Measurements from ENCODE around the gene WDR55. TPM values are rescaled to one million over a fixed set of nuclear protein-coding genes. Genes with fewer than 3 reads are reported as not detected.
A peak's percentile ranks its signal among the peaks of the same experiment; 100 is the strongest.
"Not testable (repeated sequence)": the region's sequence is repeated elsewhere in the genome, so short reads cannot be mapped to it uniquely, and the experiment has no call there.

Gene WDR55
- total RNA-seq, 4 donors from 2014 or later = 10.9 to 18.7 (median 15.1) TPM

GRCh38 chr5:140664030-140664358, 710 bp upstream of the WDR55 start:
- intact Hi-C loops (cut with DNase I; ENCODE audit: low total_unique reads) = loop anchor here (1.0 to 10.0 kb wide), 4 partner anchors 17 to 489 kb away; partner anchors contain the start of genes CYSTM1, HARS1, HARS2 and IK
- peak overlapping the region; percentile 92 to 98 (median 98) for H3K27ac ChIP-seq
- H3K9me3 ChIP-seq = no peaks in the 10 kb centered on the region
- H3K27me3 ChIP-seq = no peaks in the 10 kb centered on the region
- ATAC-seq = no peak
- TF ChIP-seq POLR2A (IDR thresholded peaks at IDR 0.05) = no peak
- TF ChIP-seq, protein P1, sequence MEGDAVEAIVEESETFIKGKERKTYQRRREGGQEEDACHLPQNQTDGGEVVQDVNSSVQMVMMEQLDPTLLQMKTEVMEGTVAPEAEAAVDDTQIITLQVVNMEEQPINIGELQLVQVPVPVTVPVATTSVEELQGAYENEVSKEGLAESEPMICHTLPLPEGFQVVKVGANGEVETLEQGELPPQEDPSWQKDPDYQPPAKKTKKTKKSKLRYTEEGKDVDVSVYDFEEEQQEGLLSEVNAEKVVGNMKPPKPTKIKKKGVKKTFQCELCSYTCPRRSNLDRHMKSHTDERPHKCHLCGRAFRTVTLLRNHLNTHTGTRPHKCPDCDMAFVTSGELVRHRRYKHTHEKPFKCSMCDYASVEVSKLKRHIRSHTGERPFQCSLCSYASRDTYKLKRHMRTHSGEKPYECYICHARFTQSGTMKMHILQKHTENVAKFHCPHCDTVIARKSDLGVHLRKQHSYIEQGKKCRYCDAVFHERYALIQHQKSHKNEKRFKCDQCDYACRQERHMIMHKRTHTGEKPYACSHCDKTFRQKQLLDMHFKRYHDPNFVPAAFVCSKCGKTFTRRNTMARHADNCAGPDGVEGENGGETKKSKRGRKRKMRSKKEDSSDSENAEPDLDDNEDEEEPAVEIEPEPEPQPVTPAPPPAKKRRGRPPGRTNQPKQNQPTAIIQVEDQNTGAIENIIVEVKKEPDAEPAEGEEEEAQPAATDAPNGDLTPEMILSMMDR (IDR thresholded peaks at IDR 0.05 in 4 of 5, conservative IDR thresholded peaks at IDR 0.05 in 1 of 5) = no peak
- in situ Hi-C loops (cut with MboI; ENCODE audit: low sequenced_read_pairs in 4 of 4) = loop anchor here in 1 of 4 donors (25.0 kb wide), 1 partner anchor 252 kb away; the partner anchor contains the start of gene ANKHD1
- H3K4me3 ChIP-seq = peak overlapping the region; percentile 79 to 90 (median 82)
- peaks cover 3 to 62% of the 10 kb centered on the region in 2 donors for H3K36me3 ChIP-seq
- H3K4me1 ChIP-seq = peaks cover 16 to 20% of the 10 kb centered on the region in 2 donors
- DNase-seq = no peak

DNA sequence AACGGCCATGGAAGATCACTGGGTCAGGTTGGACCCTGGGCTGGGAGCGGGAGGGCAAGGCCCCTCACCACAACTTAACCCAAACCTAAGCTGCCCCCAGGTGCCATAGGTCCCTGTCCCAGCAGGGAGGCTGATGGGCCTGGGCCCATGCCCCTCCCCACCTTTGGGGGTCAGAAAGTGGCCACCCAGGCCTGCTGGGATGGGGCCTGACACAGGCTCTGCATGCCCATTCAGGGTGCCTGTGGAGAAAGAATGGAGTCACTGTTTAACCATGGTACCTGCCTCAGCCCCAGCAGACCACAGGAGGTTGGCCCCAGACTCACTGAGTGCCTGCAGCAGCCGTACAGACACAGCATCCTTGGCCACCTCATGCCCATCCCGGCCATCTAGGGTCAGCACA, 6.3 kb downstream of the WDR55 start:
- intact Hi-C loops (cut with DNase I; ENCODE audit: low total_unique reads); DNase-seq; H3K27me3 ChIP-seq; H3K4me3 ChIP-seq; H3K9me3 ChIP-seq; H3K27ac ChIP-seq; H3K4me1 ChIP-seq; ATAC-seq: not testable (repeated sequence)
- in situ Hi-C loops (cut with MboI; ENCODE audit: low sequenced_read_pairs in 4 of 4) = loop anchor here in 1 of 4 donors (25.0 kb wide), 1 partner anchor 259 kb away; the partner anchor contains the start of gene ANKHD1
- H3K36me3 ChIP-seq = peaks cover 0 to 70% of the 10 kb centered on the region in 2 donors

DNA sequence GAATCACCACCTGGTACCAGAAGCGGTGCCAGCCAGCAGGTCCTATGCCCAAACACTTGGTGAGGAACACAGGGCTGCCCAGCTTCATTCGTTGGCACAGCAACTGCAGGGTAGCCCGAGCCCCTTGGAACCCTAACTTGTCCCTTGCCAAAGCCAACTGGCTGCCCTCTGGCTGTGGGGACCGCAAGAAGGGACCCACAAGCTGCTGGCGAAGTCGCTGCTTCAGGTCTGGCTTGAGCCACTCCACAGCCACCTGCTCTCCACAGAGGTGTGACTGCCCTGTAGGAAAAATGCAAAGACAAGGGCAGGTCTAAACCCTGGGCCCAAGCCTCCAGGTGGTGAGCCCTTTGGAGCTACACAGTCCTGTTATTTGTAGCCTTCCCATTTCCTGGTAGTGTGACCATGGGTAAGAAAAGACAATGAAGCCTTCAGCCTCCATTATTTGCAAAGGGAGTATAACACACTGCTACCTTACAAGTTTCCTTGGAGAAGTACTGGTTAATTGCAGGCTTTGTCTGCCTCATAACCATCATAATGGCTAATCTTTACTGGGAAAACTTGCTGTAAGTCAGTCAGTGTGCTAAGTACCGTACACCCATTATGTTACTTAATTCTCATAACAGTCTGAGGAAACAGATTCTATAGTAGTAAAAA, 6.9 kb downstream of the WDR55 start:
- in situ Hi-C loops (cut with MboI; ENCODE audit: low sequenced_read_pairs in 4 of 4) (loop anchor here in 1 of 4 donors (25.0 kb wide), 1 partner anchor 259 kb away; the partner anchor contains the start of gene ANKHD1), intact Hi-C loops (cut with DNase I; ENCODE audit: low total_unique reads) (no loop called here)
- Histone ChIP-seq H3K27ac (no peak overlapping the region), H3K9me3 (no peaks in the 10 kb centered on the region), H3K27me3 (no peaks in the 10 kb centered on the region), H3K4me3 (no peak overlapping the region), H3K36me3 (peaks cover 0 to 75% of the 10 kb centered on the region in 2 donors), H3K4me1 (no peaks in the 10 kb centered on the region)
- no peak for ATAC-seq
- no peak for DNase-seq
- no peak for TF ChIP-seq POLR2A (IDR thresholded peaks at IDR 0.05)

GRCh38 chr5:140672455-140673186, 7.9 kb downstream of the WDR55 start:
- TF ChIP-seq, protein P1 (IDR thresholded peaks at IDR 0.05 in 4 of 5, conservative IDR thresholded peaks at IDR 0.05 in 1 of 5) = no peak
- no peak for TF ChIP-seq POLR2A (IDR thresholded peaks at IDR 0.05)
- no peaks in the 10 kb centered on the region for H3K4me1 ChIP-seq
- no peaks in the 10 kb centered on the region for H3K9me3 ChIP-seq
- H3K4me3 ChIP-seq = no peak overlapping the region
- in situ Hi-C loops (cut with MboI; ENCODE audit: low sequenced_read_pairs in 4 of 4) (loop anchor here in 1 of 4 donors (25.0 kb wide), 1 partner anchor 260 kb away; the partner anchor contains the start of gene ANKHD1), intact Hi-C loops (cut with DNase I; ENCODE audit: low total_unique reads) (no loop called here)
- ATAC-seq (no peak), DNase-seq (no peak)
- H3K36me3 ChIP-seq = peaks cover 0 to 76% of the 10 kb centered on the region in 2 donors
- H3K27ac ChIP-seq = no peak overlapping the region
- H3K27me3 ChIP-seq = no peaks in the 10 kb centered on the region

GRCh38 chr5:140673187-140673976, 8.7 kb downstream of the WDR55 start, which contains the start of gene DND1:
DND1 (minus strand) TSS chr5:140673576; CDS start chr5:140673542, 34 bp downstream.
- Histone ChIP-seq H3K27ac (no peak within 1 kb of the TSS), H3K36me3 (peaks cover 0 to 76% of the 10 kb centered on the region in 2 donors), H3K27me3 (no peaks in the 10 kb centered on the region), H3K4me1 (no peaks in the 10 kb centered on the region), H3K9me3 (no peaks in the 10 kb centered on the region), H3K4me3 (no peak within 1 kb of the TSS)
- no peak for ATAC-seq
- intact Hi-C loops (cut with DNase I; ENCODE audit: low total_unique reads) = no loop called here
- in situ Hi-C loops (cut with MboI; ENCODE audit: low sequenced_read_pairs in 4 of 4) = loop anchor here in 1 of 4 donors (25.0 kb wide), 1 partner anchor 261 kb away; the partner anchor contains the start of gene ANKHD1
- TF ChIP-seq POLR2A (IDR thresholded peaks at IDR 0.05) = no peak
- TF ChIP-seq, protein P1 (IDR thresholded peaks at IDR 0.05 in 4 of 5, conservative IDR thresholded peaks at IDR 0.05 in 1 of 5) = no peak
- DNase-seq = no peak

All from gastrocnemius medialis (tissue), 4 donors.